Gastrocnemius medialis (tissue), 4 donors: ENCODE data around the gene DNAH17.

ENCODE experiments used
- CTCF ChIP-seq, 5 experiments: fragments of 450-650 bp in 3 of 5; fragments of 200-600 bp in 2 of 5; sonication (generic) in 2 of 5; IDR thresholded peaks in 4 of 5; conservative IDR thresholded peaks in 1 of 5; 1 replicate in 4 of 5; 2 replicates in 1 of 5; pipeline ENCODE4 v1.5.1; 2016 to 2019; ENCODE audit warnings: antibody characterized with exemption in 5 of 5, mild to moderate bottlenecking in 3 of 5, moderate library complexity in 3 of 5
- POLR2A ChIP-seq, 2 donors: fragments of 450-650 bp; IDR thresholded peaks; one replicate each; pipeline ENCODE4 v1.6.1; 2017; ENCODE audit warnings: antibody characterized with exemption in 2 of 2, mild to moderate bottlenecking in 2 of 2, moderate library complexity in 2 of 2

- no peak for TF ChIP-seq POLR2A (IDR thresholded peaks at IDR 0.05)
- TF ChIP-seq CTCF (IDR thresholded peaks at IDR 0.05 in 4 of 5, conservative IDR thresholded peaks at IDR 0.05 in 1 of 5), result no peak
Measured at GRCh38 chr17:78558989-78559388, 18.2 kb downstream of the DNAH17 start.
